GM12865 (cell line): ENCODE data around the gene SUGCT.

Experiments
- DNase-seq: peaks from one replicate; pipeline ENCODE4 v3.0.0; 2010; ENCODE audit warnings: low read depth
- H3K4me3 ChIP-seq: 2 replicates; pipeline ENCODE4 v1.5.1; 2011; ENCODE audit warnings: mild to moderate bottlenecking, low read depth, low read length, control low read depth
- CTCF ChIP-seq: IDR thresholded peaks from 2 replicates; pipeline ENCODE4 v1.5.1; 2011; ENCODE audit warnings: low read length, control low read depth, low read depth, inconsistent platforms; ENCODE audit not compliant: insufficient read depth; ENCODE audit errors: missing control alignments

The SUGCT gene

GRCh38 chr7:40221836-40222235 is 87.0 kb downstream of the SUGCT start:
- DNase-seq = no peak
- H3K4me3 ChIP-seq = no peak overlapping the region
- no peak for TF ChIP-seq CTCF

- no peak for DNase-seq
- TF ChIP-seq CTCF = no peak
- H3K4me3 ChIP-seq = no peak overlapping the region
These were observed 88.8 kb downstream of the SUGCT start for GRCh38 chr7:40223451-40224127.

GRCh38 chr7:40230101-40230500 is 95.3 kb downstream of the SUGCT start:
- TF ChIP-seq CTCF = no peak

GRCh38 chr7:40231796-40232195 is 97.0 kb downstream of the SUGCT start:
- no peak for DNase-seq
- no peak overlapping the region for H3K4me3 ChIP-seq
- TF ChIP-seq CTCF = no peak

More at GRCh38 chr7:40230101-40230500, 95.3 kb downstream of the SUGCT start:
- no peak for DNase-seq
- H3K4me3 ChIP-seq = no peak overlapping the region

- H3K4me3 ChIP-seq = no peak overlapping the region
- peak; percentile 69 for DNase-seq
- peak; percentile 53 for TF ChIP-seq CTCF
These were observed 97.6 kb downstream of the SUGCT start for GRCh38 chr7:40232242-40232893.

GRCh38 chr7:40234046-40234445 is 99.2 kb downstream of the SUGCT start:
- DNase-seq = peak; percentile 51
- no peak for TF ChIP-seq CTCF
- H3K4me3 ChIP-seq = no peak overlapping the region

GRCh38 chr7:40234666-40235065 is 99.9 kb downstream of the SUGCT start:
- H3K4me3 ChIP-seq = no peak overlapping the region
- no peak for TF ChIP-seq CTCF
- no peak for DNase-seq
